ENCODE results near the gene BIN1.

GRCh38 chr2:127020536-127020935 is 86.4 kb downstream of the BIN1 start:
- TF ChIP-seq, protein P1, sequence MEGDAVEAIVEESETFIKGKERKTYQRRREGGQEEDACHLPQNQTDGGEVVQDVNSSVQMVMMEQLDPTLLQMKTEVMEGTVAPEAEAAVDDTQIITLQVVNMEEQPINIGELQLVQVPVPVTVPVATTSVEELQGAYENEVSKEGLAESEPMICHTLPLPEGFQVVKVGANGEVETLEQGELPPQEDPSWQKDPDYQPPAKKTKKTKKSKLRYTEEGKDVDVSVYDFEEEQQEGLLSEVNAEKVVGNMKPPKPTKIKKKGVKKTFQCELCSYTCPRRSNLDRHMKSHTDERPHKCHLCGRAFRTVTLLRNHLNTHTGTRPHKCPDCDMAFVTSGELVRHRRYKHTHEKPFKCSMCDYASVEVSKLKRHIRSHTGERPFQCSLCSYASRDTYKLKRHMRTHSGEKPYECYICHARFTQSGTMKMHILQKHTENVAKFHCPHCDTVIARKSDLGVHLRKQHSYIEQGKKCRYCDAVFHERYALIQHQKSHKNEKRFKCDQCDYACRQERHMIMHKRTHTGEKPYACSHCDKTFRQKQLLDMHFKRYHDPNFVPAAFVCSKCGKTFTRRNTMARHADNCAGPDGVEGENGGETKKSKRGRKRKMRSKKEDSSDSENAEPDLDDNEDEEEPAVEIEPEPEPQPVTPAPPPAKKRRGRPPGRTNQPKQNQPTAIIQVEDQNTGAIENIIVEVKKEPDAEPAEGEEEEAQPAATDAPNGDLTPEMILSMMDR (optimal IDR thresholded peaks at IDR 0.05 in 1 of 3, IDR thresholded peaks at IDR 0.05 in 1 of 3, conservative IDR thresholded peaks at IDR 0.05 in 1 of 3; ENCODE audit: extremely low read depth in 1 of 3, insufficient read depth in 2 of 3, low read length in 3 of 3): no peak
- no peak for TF ChIP-seq EZH2 (IDR thresholded peaks at IDR 0.05; ENCODE audit: low read length)
